ENCODE data around the gene SLC5A6.

DNA sequence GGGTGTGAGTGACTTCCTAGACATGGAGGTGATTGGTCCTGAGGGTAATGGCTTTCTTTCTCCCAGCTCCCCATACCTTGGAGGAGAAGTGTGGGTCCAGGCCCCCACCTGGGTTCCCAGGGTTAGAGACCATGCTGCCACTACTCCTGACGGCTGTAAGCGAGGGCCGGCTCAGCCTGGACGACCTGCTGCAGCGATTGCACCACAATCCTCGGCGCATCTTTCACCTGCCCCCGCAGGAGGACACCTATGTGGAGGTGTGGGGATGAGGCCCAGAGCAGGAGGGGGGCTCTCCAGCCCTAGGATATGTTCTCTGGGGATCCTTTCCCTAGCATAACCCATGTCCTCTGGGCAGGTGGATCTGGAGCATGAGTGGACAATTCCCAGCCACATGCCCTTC, 26.9 kb upstream of the SLC5A6 start:
- TF ChIP-seq YY1 (IDR thresholded peaks at IDR 0.05; ENCODE audit: insufficient read depth, insufficient read length) = no peak
- TF ChIP-seq ZNF274 (IDR thresholded peaks at IDR 0.05; ENCODE audit: low read depth, low read length) = no peak

Measured in NT2/D1 (cell line).